GM21360 (cell line): ENCODE results near the gene MBNL2.

ENCODE experiments used
- ATAC-seq: cut with Tn5 transposase; IDR thresholded peaks from one replicate; pipeline ENCODE4 v1.9.1; 2021; ENCODE audit warnings: mild to moderate bottlenecking, moderate library complexity; ENCODE audit not compliant: unreplicated experiment

Gene MBNL2

GRCh38 chr13:97367016-97367822 is 145.1 kb downstream of the MBNL2 start:
- no peak for ATAC-seq

DNA sequence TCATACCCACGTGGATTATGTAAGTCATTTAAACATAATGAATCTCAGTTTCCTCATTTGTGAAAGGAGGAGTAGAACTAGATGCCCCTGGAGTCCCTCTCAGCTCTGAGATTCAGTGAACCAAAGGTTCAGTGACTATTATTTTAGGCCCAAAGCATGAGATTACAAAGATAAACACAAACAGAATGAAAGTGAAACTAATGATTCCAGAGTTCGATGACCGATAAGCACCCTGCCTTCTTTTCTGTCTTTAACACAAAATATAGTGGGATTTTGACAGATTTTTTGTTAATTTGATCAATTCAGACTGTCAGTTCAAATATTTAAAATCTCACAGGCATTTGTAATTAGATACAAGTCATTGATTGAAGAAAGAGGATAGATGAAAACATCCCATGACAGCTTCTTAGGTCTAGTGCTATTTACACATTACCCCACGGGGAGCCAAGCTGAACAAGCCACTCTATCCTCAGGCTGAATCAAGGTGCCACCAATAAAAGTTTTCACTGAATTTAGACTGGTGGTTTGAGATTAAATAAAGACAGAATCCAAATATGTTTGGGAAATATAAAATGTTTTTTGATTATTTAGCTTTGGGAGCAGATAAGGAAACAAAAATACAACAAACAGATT is 147.2 kb downstream of the MBNL2 start:
- ATAC-seq = peak; percentile 78

GRCh38 chr13:97371486-97372109 is 149.5 kb downstream of the MBNL2 start:
- no peak for ATAC-seq

DNA sequence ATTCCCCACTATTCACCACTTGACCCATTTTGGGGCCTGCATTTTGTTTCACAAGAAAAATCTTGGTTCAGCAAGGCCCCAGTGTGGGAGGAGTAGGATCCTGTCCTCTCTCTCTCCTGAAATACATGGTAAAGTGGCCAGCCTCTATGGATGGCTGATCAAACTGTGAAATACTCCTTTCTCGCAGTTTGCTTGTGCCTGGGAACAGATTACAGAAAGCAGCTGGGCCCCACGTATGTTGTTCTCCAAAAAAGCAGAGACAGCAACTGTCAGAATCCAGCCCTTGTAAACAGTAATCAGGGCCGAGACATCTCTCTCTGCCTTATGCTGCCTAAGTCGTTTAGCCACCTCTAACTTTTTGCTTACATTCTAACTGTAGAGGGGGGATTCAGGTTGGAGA is 150.8 kb downstream of the MBNL2 start:
- ATAC-seq = no peak

- ATAC-seq = no peak
These were observed 151.7 kb downstream of the MBNL2 start for GRCh38 chr13:97373787-97374186.

DNA sequence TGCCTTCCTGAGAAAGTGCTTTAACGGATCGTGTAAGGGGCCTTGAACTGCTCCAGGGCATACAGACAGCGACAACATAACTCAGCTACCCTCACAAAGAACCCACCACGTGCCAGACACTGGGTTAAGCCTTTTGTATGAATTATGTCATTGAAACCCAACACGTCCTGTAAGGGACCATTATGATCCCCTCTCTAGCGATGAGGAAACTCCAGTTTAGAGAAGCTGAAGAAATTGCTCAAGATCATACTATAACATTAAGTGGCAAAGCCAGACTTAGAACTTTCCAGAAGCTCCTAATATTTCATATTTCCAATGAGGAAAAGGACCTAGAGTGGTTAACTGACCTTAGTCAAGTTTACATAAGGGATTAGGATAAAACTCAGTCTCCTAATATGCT is 154.8 kb downstream of the MBNL2 start:
- no peak for ATAC-seq

DNA sequence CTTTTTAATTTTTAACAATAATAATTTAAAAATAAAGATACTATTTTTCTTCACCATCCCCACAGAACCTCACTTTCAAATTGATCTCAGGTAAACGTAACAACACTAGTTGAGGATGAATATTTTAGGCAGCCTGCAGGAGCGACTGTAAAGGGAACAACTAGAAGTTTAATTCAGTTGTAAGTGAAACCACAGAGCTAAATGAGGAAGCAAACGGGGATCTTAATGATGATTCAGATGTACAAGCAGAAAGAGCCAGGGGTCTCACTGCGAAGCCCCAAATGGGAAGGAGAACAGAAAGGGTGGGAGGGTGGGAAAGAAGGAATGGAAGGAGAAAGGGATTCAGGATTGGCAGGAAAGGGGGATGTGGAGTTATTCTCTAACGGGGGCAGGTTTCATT is 157.3 kb downstream of the MBNL2 start:
- no peak for ATAC-seq

- ATAC-seq = no peak
These were observed 158.6 kb downstream of the MBNL2 start for GRCh38 chr13:97380696-97381095.

GRCh38 chr13:97381189-97381588 is 159.1 kb downstream of the MBNL2 start:
- ATAC-seq = no peak

- ATAC-seq = no peak
These were observed 160.1 kb downstream of the MBNL2 start for GRCh38 chr13:97382276-97382675.

DNA sequence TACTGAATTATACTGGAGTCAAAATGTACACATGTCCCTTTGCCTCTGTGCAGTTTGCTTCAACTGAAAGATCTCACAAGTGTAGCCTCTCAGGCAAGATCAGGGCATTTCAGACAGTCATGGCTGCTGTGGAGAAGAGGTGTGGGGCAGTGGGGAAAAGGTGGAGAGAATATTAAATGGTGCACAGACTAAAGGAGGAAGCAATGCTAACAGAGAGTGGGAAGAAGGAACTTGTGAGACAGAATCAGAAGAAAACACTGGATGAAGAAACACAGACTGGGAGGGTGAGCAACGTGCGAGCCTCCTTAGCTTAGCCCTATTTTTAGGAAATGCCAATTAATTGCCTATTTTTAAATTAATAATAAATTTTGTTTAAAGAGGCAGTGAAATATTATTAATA is 162.2 kb downstream of the MBNL2 start:
- no peak for ATAC-seq

DNA sequence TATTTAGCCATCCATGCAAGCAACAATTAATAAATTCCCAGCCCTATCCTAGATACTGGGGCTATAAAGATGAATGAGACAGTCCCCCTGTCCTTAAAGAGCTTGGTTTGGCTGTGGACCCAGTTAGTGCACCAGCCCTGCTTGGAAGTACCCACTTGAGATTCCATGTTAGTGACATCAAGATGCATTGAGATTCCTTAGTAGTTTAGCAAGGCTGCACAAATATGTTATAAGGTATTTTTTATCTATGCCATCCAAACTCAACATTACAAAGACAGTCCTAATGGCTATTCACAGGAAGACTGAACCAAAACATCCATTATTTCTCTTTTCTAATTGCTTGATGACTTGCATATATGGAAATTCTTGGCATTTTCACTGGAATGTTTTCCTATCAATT is 163.0 kb downstream of the MBNL2 start:
- no peak for ATAC-seq

- ATAC-seq = no peak
These were observed 163.7 kb downstream of the MBNL2 start for GRCh38 chr13:97385854-97386253.

- ATAC-seq = no peak
These were observed 164.8 kb downstream of the MBNL2 start for GRCh38 chr13:97386801-97387484.

DNA sequence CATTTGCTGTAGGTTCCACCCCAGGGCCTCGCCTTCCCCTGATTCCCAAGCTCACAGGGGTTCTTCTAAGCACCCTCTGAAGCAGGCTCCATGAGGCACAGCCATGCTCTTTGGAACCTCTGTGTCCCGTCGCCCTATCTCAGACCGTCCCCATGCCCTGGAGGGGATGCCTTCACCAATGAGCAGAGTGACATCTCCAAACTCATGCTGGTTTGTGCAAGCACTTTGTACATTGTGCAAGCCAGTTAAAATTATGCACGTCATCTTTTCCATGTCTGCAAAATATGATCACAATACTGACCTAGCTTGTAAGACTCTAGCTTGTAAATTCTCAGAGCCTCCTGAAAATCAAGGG is 165.3 kb downstream of the MBNL2 start:
- no peak for ATAC-seq

DNA sequence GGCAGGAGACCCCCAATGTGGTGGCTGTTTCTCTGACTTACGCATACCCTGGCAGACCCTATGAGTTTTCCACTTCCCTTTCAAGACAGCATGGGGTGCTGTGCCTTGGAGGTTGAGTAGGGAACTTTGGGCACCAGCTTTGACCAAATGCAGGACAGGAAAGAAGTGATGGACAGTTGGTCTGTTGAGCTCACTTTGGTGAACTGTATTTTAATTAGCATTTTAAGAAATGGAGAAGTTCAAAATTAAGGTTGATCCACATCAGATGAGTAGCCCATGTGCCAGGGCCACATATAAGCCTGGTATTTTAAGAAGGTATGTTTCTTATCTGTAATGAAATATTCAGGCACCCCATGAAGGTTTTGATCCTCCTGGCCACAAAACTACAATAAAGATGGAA is 165.8 kb downstream of the MBNL2 start:
- ATAC-seq = no peak

- ATAC-seq = no peak
These were observed 166.2 kb downstream of the MBNL2 start for GRCh38 chr13:97388373-97388772.

GRCh38 chr13:97390941-97391600 is 168.9 kb downstream of the MBNL2 start:
- ATAC-seq = no peak

GRCh38 chr13:97392020-97392419 is 169.9 kb downstream of the MBNL2 start:
- ATAC-seq = no peak

DNA sequence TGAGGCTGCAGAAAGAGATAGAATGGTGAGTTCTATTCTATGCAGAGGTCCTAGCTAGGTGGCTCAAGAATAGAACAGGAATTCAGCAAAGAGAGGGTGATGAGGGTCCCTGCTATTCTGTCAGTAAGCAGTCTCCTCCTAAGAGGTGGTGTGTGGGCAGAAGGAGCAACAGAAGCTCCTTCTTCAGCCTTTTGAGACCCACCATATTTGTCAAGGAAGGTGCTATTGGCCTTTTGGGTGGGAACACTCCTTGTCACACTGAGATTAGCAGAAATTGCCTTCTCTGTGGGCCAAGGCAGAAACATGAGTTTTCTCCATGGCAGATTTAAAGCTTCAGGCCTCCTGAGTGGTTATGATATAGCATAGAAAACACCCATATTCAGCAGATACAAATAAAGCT is 172.4 kb downstream of the MBNL2 start:
- no peak for ATAC-seq

GRCh38 chr13:97395447-97396136 is 173.5 kb downstream of the MBNL2 start:
- no peak for ATAC-seq
